ENCODE data around the gene XG.

XG gene

GRCh38 chrX:2855761-2856160 lies 103.9 kb downstream of the XG start:
- no peak for TF ChIP-seq POLR2AphosphoS5 (IDR thresholded peaks at IDR 0.05; ENCODE audit: low read depth, low read length)
- no peak for TF ChIP-seq REST (IDR thresholded peaks at IDR 0.05; ENCODE audit: insufficient read depth in 1 of 2, low read depth in 2 of 2, low read length in 2 of 2)
- no peak for TF ChIP-seq SIN3A (IDR thresholded peaks at IDR 0.05; ENCODE audit: borderline replicate concordance, insufficient read depth, low read length)

GRCh38 chrX:2857566-2857965 lies 105.7 kb downstream of the XG start:
- TF ChIP-seq POLR2AphosphoS5 (IDR thresholded peaks at IDR 0.05; ENCODE audit: low read depth, low read length) = no peak
- no peak for TF ChIP-seq SIN3A (IDR thresholded peaks at IDR 0.05; ENCODE audit: borderline replicate concordance, insufficient read depth, low read length)
- no peak for TF ChIP-seq REST (IDR thresholded peaks at IDR 0.05; ENCODE audit: insufficient read depth in 1 of 2, low read depth in 2 of 2, low read length in 2 of 2)
- no peak for TF ChIP-seq FOXP2 (optimal IDR thresholded peaks at IDR 0.05; ENCODE audit: borderline replicate concordance, extremely low read depth, extremely low read length, insufficient read depth)
- TF ChIP-seq TAF1 (IDR thresholded peaks at IDR 0.05; ENCODE audit: borderline replicate concordance, insufficient read depth, low read length) = no peak

GRCh38 chrX:2859197-2859797 lies 107.5 kb downstream of the XG start:
- TF ChIP-seq SIN3A (IDR thresholded peaks at IDR 0.05; ENCODE audit: borderline replicate concordance, insufficient read depth, low read length) (no peak), TAF1 (IDR thresholded peaks at IDR 0.05; ENCODE audit: borderline replicate concordance, insufficient read depth, low read length) (no peak), REST (IDR thresholded peaks at IDR 0.05; ENCODE audit: insufficient read depth in 1 of 2, low read depth in 2 of 2, low read length in 2 of 2) (no peak), POLR2AphosphoS5 (IDR thresholded peaks at IDR 0.05; ENCODE audit: low read depth, low read length) (no peak), FOXP2 (optimal IDR thresholded peaks at IDR 0.05; ENCODE audit: borderline replicate concordance, extremely low read depth, extremely low read length, insufficient read depth) (no peak)

DNA sequence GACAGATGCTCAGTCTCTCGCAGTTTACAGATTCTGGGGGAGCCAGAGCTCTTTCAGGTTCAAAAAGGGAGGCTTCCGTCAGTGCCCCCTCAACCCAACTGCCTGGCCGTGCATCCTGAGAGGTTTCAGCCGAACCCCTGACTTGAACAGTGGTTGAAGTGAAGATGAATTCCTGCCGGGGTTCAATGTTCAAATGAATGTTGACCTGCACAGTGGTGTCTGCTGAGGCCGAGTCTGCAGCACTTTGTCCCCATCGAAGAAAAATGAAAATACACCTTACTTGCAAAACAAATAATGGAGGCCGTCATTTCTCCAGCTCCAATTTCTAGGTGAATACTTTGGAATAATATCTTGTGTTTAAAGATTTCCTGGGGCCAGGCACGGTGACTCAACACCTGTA lies 110.6 kb downstream of the XG start:
- TF ChIP-seq POLR2AphosphoS5 (IDR thresholded peaks at IDR 0.05; ENCODE audit: low read depth, low read length) (no peak), REST (IDR thresholded peaks at IDR 0.05; ENCODE audit: insufficient read depth in 1 of 2, low read depth in 2 of 2, low read length in 2 of 2) (no peak), TAF1 (IDR thresholded peaks at IDR 0.05; ENCODE audit: borderline replicate concordance, insufficient read depth, low read length) (no peak), SIN3A (IDR thresholded peaks at IDR 0.05; ENCODE audit: borderline replicate concordance, insufficient read depth, low read length) (no peak)

GRCh38 chrX:2863646-2864045 lies 111.8 kb downstream of the XG start:
- TF ChIP-seq REST (IDR thresholded peaks at IDR 0.05; ENCODE audit: insufficient read depth in 1 of 2, low read depth in 2 of 2, low read length in 2 of 2) = no peak
- no peak for TF ChIP-seq POLR2AphosphoS5 (IDR thresholded peaks at IDR 0.05; ENCODE audit: low read depth, low read length)
- no peak for TF ChIP-seq FOXP2 (optimal IDR thresholded peaks at IDR 0.05; ENCODE audit: borderline replicate concordance, extremely low read depth, extremely low read length, insufficient read depth)
- TF ChIP-seq TAF1 (IDR thresholded peaks at IDR 0.05; ENCODE audit: borderline replicate concordance, insufficient read depth, low read length) = no peak
- TF ChIP-seq SIN3A (IDR thresholded peaks at IDR 0.05; ENCODE audit: borderline replicate concordance, insufficient read depth, low read length) = no peak
